HG03457 (cell line): Measurements from ENCODE around the gene ZNF219.
A peak's percentile ranks its signal among the peaks of the same experiment; 100 is the strongest.

Experiments used
- ATAC-seq: cut with Tn5 transposase; IDR thresholded peaks from one replicate; pipeline ENCODE4 v1.9.1; 2021; ENCODE audit warnings: moderate number of reproducible peaks; ENCODE audit not compliant: unreplicated experiment

Gene ZNF219

GRCh38 chr14:21102521-21103410, 4.3 kb upstream of the ZNF219 start:
- ATAC-seq = no peak

GRCh38 chr14:21101802-21102413, 3.5 kb upstream of the ZNF219 start:
- ATAC-seq = no peak

GRCh38 chr14:21100931-21101330, 2.5 kb upstream of the ZNF219 start, which contains the start of gene TMEM253:
TSS of gene TMEM253 (plus strand) at chr14:21101066. CDS start at chr14:21101344, 278 bp downstream.
- ATAC-seq = no peak

DNA sequence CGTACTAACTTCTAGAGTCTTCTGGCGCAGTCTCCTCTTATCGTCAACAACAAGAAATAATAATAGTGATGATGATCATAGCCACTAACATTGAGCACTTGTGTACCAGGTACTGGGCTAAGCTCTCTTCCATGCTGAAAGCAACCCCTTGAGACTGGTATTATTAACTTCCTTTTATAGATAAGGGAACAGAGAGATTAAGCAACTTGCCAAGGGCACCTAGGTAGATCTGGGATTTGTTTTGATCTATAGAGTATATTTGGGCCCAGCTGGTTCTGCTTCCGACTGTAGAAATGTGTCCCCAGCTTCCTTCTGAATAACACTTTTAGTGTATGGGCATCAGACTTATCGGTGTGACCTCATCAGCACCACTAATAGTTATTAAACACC, 1.1 kb upstream of the ZNF219 start:
- no peak for ATAC-seq

DNA sequence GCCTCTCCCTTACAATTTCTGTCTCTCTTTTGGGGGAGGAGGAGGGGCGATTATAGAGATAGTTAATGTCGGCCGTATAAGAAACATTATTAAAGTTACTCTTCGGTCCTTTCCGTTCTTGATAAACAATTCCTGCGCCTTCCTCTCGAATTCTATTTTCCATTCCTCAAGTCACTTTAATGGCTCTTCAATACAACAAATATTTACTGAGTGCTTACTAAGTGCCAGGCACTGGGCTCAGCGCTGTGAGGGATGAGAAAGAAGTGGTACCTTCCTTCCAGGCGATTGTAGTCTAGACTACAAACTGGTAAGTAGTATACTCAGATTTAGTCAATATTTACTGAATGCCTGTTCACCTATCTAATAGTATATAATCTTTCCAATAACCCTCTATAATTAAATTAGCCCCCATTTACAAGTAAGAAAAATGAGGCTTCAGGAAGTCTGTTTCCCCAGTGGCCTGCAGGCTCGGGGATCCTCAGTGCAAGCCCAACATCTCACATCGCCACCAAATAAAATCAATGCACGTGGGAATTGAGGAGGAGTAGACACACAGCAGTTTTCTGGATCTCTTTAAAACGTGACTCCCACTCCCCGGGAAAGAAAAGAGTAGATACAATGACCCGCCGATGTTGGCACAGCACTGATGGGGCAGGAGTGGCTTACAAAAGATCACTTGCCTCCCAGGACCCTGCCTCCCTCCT, 589 bp upstream of the ZNF219 start:
- ATAC-seq = no peak

- ATAC-seq = no peak
Measured at GRCh38 chr14:21097636-21098075, 799 bp downstream of the ZNF219 start.

GRCh38 chr14:21096978-21097635, 1.3 kb downstream of the ZNF219 start:
- ATAC-seq = no peak

- no peak for ATAC-seq
Measured at GRCh38 chr14:21096438-21096837, 2.0 kb downstream of the ZNF219 start.

- no peak for ATAC-seq
Measured at GRCh38 chr14:21095430-21096205, 2.8 kb downstream of the ZNF219 start.

GRCh38 chr14:21093769-21094681, 4.4 kb downstream of the ZNF219 start:
- ATAC-seq = no peak

DNA sequence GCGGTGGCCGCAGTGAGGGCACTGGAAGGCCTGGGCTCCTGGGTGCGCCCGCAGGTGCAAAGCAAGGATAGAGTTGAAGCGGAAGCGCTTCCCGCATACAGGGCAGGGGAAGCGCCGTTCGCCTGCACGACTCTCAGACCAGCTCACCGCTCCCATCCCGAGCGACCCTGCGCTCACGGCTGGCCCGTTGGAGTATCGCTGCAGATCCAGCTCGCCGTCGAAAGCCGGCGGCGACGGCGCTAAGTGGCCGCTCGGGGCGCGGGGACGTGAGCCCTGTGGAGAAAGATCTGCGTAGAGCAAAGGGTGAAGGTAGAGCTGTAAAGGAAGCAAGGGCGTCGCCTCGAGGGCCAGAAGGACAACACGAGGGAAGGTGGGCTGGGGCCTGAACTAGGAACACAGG, 5.4 kb downstream of the ZNF219 start:
- no peak for ATAC-seq

- peak; percentile 61 for ATAC-seq
Measured at GRCh38 chr14:21092273-21093011, 6.0 kb downstream of the ZNF219 start.

DNA sequence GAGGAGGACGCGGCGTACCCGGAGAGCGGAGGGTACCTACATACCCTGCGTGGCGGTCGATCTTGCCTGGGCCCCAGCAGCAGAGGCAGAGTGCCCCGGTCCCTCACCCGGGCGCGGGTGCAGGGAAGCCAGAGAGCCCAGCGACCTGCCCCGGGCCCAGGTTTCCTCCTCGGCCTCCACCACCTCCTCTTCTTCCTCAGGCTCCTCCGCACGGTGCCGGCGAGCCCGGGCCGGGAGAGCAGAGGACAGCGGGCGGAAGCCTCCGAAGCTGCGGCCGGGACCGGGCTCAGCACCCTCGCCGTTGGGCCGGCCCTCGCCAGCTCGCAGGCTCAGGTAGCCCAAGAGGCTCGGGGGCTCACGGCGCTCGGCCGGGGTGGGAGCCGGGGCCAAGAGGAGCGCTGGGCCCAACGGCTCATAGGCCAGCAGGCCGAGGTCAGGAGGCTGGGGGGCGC, 6.6 kb downstream of the ZNF219 start:
- ATAC-seq = no peak

- ATAC-seq = no peak
Measured at GRCh38 chr14:21090940-21091663, 7.4 kb downstream of the ZNF219 start.

DNA sequence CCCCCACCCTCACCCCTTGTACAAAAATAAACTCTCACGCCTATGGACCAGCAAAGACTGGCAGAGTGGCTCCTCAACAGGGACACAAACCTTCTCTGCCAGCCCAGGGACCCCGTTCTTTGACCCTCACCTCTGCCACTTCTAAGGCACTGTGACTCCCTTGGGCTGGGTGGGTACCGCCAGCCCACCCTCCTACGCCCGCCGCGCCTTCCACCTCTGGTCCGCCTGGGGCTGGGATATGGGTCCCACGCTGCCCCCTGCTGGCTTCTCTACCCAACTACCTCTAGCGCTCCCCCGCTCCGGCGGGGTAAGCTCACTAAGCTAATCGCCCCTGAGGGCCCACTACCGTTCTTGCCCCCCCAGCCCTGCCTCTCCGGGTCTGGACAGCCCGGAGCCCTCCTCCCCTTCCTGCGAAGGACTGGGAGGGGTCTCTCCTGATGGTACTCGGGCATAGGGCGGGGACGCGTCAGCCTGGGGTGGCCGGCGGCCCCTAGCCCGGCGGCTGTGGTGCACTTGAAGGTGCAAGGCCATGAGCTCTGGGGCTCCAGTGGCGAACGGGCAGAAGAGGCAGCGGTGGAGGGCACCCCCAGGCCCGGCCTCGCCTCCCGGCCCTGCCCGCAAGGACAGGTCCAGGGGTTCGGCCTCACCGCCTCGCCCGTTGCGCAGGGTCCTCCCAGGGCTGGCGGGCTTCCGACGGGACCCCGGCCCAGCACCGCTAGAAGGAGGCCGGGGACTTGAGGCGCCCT, 8.1 kb downstream of the ZNF219 start:
- ATAC-seq = no peak

DNA sequence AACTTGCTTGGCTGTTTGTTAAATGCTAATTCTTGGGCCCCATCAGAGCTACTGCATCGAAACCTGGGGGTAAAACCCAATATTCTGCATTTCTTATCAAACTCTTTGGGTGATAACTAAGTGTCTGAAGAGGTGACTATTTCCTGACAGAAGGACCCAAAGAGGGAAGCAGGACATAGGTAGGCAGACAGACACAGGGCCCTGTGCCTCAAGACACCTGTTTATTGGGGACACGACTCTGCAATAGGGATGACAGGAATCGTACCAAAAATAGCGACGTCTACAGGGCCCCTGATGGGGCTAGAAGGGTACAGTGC, 8.6 kb downstream of the ZNF219 start:
- ATAC-seq = no peak

- ATAC-seq = no peak
Measured at GRCh38 chr14:21089271-21089670, 9.2 kb downstream of the ZNF219 start.
